H9 (cell line): ENCODE results near the gene FSCB. TPM values are rescaled to one million over a fixed set of nuclear protein-coding genes. Genes with fewer than 3 reads are reported as not detected.

Source experiments
- DNase-seq: peaks from one replicate; pipeline ENCODE4 v3.0.0-alpha.2; 2017
- H2AFZ ChIP-seq: one replicate; pipeline ENCODE4 v1.6.1; 2013; ENCODE audit warnings: mild to moderate bottlenecking, low read length, control low read depth, moderate library complexity
- H2AK5ac ChIP-seq: 2 replicates; pipeline ENCODE4 v1.6.1; 2013; ENCODE audit warnings: low read length, control low read depth, mixed read lengths; ENCODE audit not compliant: insufficient read length
- H2BK120ac ChIP-seq: one replicate; pipeline ENCODE4 v1.6.1; 2013; ENCODE audit warnings: low read depth, mild to moderate bottlenecking, low read length, control low read depth, inconsistent platforms; ENCODE audit not compliant: poor library complexity, severe bottlenecking
- H2BK12ac ChIP-seq: 2 replicates; pipeline ENCODE4 v1.6.1; 2013; ENCODE audit warnings: low read length, control low read depth, mixed read lengths, low read depth; ENCODE audit not compliant: insufficient read length
- H2BK15ac ChIP-seq: 2 replicates; pipeline ENCODE4 v1.6.1; 2013; ENCODE audit warnings: low read depth, low read length, control low read depth
- H2BK20ac ChIP-seq: one replicate; pipeline ENCODE4 v1.6.1; 2013; ENCODE audit warnings: low read depth, mild to moderate bottlenecking, low read length, control low read depth, inconsistent platforms; ENCODE audit not compliant: poor library complexity, severe bottlenecking
- H2BK5ac ChIP-seq: 2 replicates; pipeline ENCODE4 v1.6.1; 2013; ENCODE audit warnings: low read length, control low read depth, mixed read lengths; ENCODE audit not compliant: insufficient read length
- H3K14ac ChIP-seq: 2 replicates; pipeline ENCODE4 v1.6.1; 2013; ENCODE audit warnings: low read length, control low read depth; ENCODE audit not compliant: insufficient read depth
- H3K18ac ChIP-seq: 2 replicates; pipeline ENCODE4 v1.6.1; 2013; ENCODE audit warnings: low read depth, mild to moderate bottlenecking, mixed read lengths, low read length, control low read depth; ENCODE audit not compliant: insufficient read length
- H3K23ac ChIP-seq: 2 replicates; pipeline ENCODE4 v1.6.1; 2013; ENCODE audit warnings: low read length, control low read depth, mixed read lengths, low read depth; ENCODE audit not compliant: insufficient read length
- H3K23me2 ChIP-seq: 2 replicates; pipeline ENCODE4 v1.6.1; 2013; ENCODE audit warnings: low read depth, mild to moderate bottlenecking, mixed read lengths, low read length, control low read depth; ENCODE audit not compliant: insufficient read length, poor library complexity, severe bottlenecking
- H3K27ac ChIP-seq: 2 replicates; pipeline ENCODE4 v1.5.1; 2013; ENCODE audit warnings: low read length, control low read depth, mixed read lengths, low read depth; ENCODE audit not compliant: insufficient read length
- H3K27me3 ChIP-seq: 2 replicates; pipeline ENCODE4 v1.6.1; 2013; ENCODE audit warnings: low read length, control low read depth, inconsistent platforms; ENCODE audit not compliant: insufficient read depth
- H3K4ac ChIP-seq: 2 replicates; pipeline ENCODE4 v1.6.1; 2013; ENCODE audit warnings: low read depth, mild to moderate bottlenecking, control low read depth, inconsistent platforms, low read length, moderate library complexity
- H3K4me1 ChIP-seq: 2 replicates; pipeline ENCODE4 v1.6.1; 2013; ENCODE audit warnings: low read length, control low read depth, inconsistent platforms; ENCODE audit not compliant: insufficient read depth
- H3K4me2 ChIP-seq: 2 replicates; pipeline ENCODE4 v1.6.1; 2013; ENCODE audit warnings: low read length, control low read depth, mixed read lengths; ENCODE audit not compliant: insufficient read length, insufficient read depth
- H3K56ac ChIP-seq: 2 replicates; pipeline ENCODE4 v1.6.1; 2013; ENCODE audit warnings: low read depth, mild to moderate bottlenecking, mixed read lengths, low read length, control low read depth; ENCODE audit not compliant: insufficient read length
- H3K79me1 ChIP-seq: 2 replicates; pipeline ENCODE4 v1.6.1; 2013; ENCODE audit warnings: low read depth, mild to moderate bottlenecking, moderate library complexity, low read length, control low read depth, inconsistent platforms; ENCODE audit not compliant: insufficient read depth, poor library complexity, severe bottlenecking
- H3K79me2 ChIP-seq: 2 replicates; pipeline ENCODE4 v1.6.1; 2013; ENCODE audit warnings: low read length, control low read depth, inconsistent platforms; ENCODE audit not compliant: insufficient read depth
- H3K9ac ChIP-seq: 2 replicates; pipeline ENCODE4 v1.6.1; 2013; ENCODE audit warnings: low read length, control low read depth, mixed read lengths; ENCODE audit not compliant: insufficient read length; ENCODE audit errors: extremely low read depth
- H3K9me3 ChIP-seq: one replicate; pipeline ENCODE4 v1.6.1; 2013; ENCODE audit warnings: low read depth, low read length, inconsistent platforms; ENCODE audit not compliant: control insufficient read depth
- H3T11ph ChIP-seq: one replicate; pipeline ENCODE4 v1.6.1; 2013; ENCODE audit warnings: mild to moderate bottlenecking, low read length, control low read depth, inconsistent platforms
- H4K20me1 ChIP-seq: one replicate; pipeline ENCODE4 v1.6.1; 2013; ENCODE audit not compliant: control insufficient read depth, insufficient read length, insufficient read depth
- H4K5ac ChIP-seq: 2 replicates; pipeline ENCODE4 v1.6.1; 2013; ENCODE audit warnings: low read depth, mild to moderate bottlenecking, mixed read lengths, low read length, control low read depth; ENCODE audit not compliant: insufficient read length
- H4K8ac ChIP-seq: replicated peaks from 2 replicates; pipeline ENCODE4 v1.6.1; 2013; ENCODE audit warnings: low read length, control low read depth, mixed read lengths, low read depth; ENCODE audit not compliant: insufficient read length
- H4K91ac ChIP-seq: 2 replicates; pipeline ENCODE4 v1.6.1; 2013; ENCODE audit warnings: low read depth, mild to moderate bottlenecking, moderate library complexity, mixed read lengths, low read length, control low read depth; ENCODE audit not compliant: insufficient read length
- H3K27ac Mint-ChIP-seq, 3 experiments: 2 replicates in 2 of 3; 3 replicates in 1 of 3; pipeline ENCODE4 v1.8.0; 2020 to 2021; ENCODE audit warnings: mixed read lengths in 3 of 3, mild to moderate bottlenecking in 1 of 3, moderate library complexity in 1 of 3
- H3K27me3 Mint-ChIP-seq: 2 replicates; pipeline ENCODE4 v1.8.0; 2021; ENCODE audit warnings: low read depth, mild to moderate bottlenecking, moderate library complexity, mixed read lengths
- H3K36me3 Mint-ChIP-seq, 3 experiments: 2 replicates in 2 of 3; 3 replicates in 1 of 3; pipeline ENCODE4 v1.8.0; 2020 to 2021; ENCODE audit warnings: low read depth in 3 of 3, mixed read lengths in 3 of 3; ENCODE audit not compliant: insufficient read depth in 1 of 3
- H3K4me1 Mint-ChIP-seq, 2 experiments: 2 replicates each; pipeline ENCODE4 v1.8.0; 2020; ENCODE audit warnings: mixed read lengths in 2 of 2
- H3K4me3 Mint-ChIP-seq, 2 experiments: 2 replicates in 1 of 2; 3 replicates in 1 of 2; pipeline ENCODE4 v1.8.0; 2020 to 2021; ENCODE audit warnings: mild to moderate bottlenecking in 2 of 2, mixed read lengths in 2 of 2, moderate library complexity in 1 of 2
- H3K9me3 Mint-ChIP-seq, 2 experiments: 2 replicates in 1 of 2; 3 replicates in 1 of 2; pipeline ENCODE4 v1.8.0; 2020; ENCODE audit warnings: mild to moderate bottlenecking in 2 of 2, mixed read lengths in 2 of 2, moderate library complexity in 1 of 2
- WGBS: extraction: QIAGEN DNeasy Blood & Tissue Kit; methylation state at CpG from one replicate; pipeline ENCODE4 v1.1.7; 2013; ENCODE audit warnings: missing lambda C conversion rate, low lambda C conversion rate, mixed read lengths; ENCODE audit not compliant: insufficient read length; ENCODE audit errors: extremely low coverage; 5-methylcytosine and 5-hydroxymethylcytosine counted together
- total RNA-seq: library from RNA; stranded (reverse); gene quantifications from 2 replicates; pipeline ENCODE4 v1.2.1, GENCODE V29; 2021
- TF ChIP-seq, protein P1 (sequence below): fragments of 200-600 bp; sonication (generic); conservative IDR thresholded peaks from 3 replicates; pipeline ENCODE4 v1.8.0; 2021; ENCODE audit warnings: antibody characterized with exemption, mild to moderate bottlenecking

FSCB gene
- total RNA-seq, 1 experiment from 2014 or later = not detected

DNA sequence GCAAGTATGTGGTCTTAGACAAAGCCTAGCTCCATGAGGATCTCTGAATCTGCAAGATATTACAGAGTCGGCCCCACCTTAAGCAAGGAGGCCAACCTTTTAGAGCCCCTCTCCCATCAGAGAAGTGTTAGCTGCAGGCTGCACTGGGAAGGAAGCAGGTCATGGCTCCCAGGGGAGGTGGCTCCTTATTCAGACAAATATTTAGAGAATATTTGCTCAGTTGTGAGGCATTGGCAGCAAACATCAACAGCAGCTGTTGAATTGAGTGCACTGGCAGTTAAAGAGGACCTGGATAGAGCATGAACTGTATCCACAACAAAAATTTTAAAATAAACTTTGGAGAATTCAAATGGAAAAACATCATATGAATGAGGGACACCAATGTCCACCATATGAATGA, 44.7 kb downstream of the FSCB start:
- no peak overlapping the region for H2AFZ ChIP-seq
- no peak overlapping the region for H3K4ac ChIP-seq
- H3T11ph ChIP-seq = no peak overlapping the region
- H3K9ac ChIP-seq = no peak overlapping the region
- Mint-ChIP-seq H3K4me3 (no peak overlapping the region), H3K27me3 (no peaks in the 10 kb centered on the region), H3K4me1 (peaks cover 0 to 6% of the 10 kb centered on the region in 2 experiments; a peak in 2 of 4 replicates), H3K36me3 (peaks cover 0 to 5% (median 0%) of the 10 kb centered on the region in 3 experiments; a peak in 3 of 7 replicates), H3K27ac (no peak overlapping the region; a peak in 1 of 7 replicates), H3K9me3 (peaks cover 6% of the 10 kb centered on the region in 2 experiments; a peak in 4 of 5 replicates)
- H2BK5ac ChIP-seq = no peak overlapping the region
- DNase-seq = no peak
- H3K27me3 ChIP-seq = no peaks in the 10 kb centered on the region
- no peak overlapping the region for H2BK15ac ChIP-seq
- H2BK120ac ChIP-seq = no peak overlapping the region
- H3K79me1 ChIP-seq = no peaks in the 10 kb centered on the region
- no peak overlapping the region for H3K18ac ChIP-seq
- no peak overlapping the region for H2BK20ac ChIP-seq
- H3K56ac ChIP-seq = no peak overlapping the region
- no peak overlapping the region for H4K91ac ChIP-seq
- H3K79me2 ChIP-seq = no peaks in the 10 kb centered on the region
- no peaks in the 10 kb centered on the region for H4K20me1 ChIP-seq
- TF ChIP-seq, protein P1, sequence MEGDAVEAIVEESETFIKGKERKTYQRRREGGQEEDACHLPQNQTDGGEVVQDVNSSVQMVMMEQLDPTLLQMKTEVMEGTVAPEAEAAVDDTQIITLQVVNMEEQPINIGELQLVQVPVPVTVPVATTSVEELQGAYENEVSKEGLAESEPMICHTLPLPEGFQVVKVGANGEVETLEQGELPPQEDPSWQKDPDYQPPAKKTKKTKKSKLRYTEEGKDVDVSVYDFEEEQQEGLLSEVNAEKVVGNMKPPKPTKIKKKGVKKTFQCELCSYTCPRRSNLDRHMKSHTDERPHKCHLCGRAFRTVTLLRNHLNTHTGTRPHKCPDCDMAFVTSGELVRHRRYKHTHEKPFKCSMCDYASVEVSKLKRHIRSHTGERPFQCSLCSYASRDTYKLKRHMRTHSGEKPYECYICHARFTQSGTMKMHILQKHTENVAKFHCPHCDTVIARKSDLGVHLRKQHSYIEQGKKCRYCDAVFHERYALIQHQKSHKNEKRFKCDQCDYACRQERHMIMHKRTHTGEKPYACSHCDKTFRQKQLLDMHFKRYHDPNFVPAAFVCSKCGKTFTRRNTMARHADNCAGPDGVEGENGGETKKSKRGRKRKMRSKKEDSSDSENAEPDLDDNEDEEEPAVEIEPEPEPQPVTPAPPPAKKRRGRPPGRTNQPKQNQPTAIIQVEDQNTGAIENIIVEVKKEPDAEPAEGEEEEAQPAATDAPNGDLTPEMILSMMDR = no peak
- no peak overlapping the region for H2BK12ac ChIP-seq
- H3K23me2 ChIP-seq = no peaks in the 10 kb centered on the region
- H3K14ac ChIP-seq = no peak overlapping the region
- H3K9me3 ChIP-seq = no peaks in the 10 kb centered on the region
- no peak overlapping the region for H4K8ac ChIP-seq
- H3K27ac ChIP-seq = no peak overlapping the region
- no peaks in the 10 kb centered on the region for H3K4me1 ChIP-seq
- H2AK5ac ChIP-seq = no peak overlapping the region
- H3K4me2 ChIP-seq = no peak overlapping the region
- H3K23ac ChIP-seq = no peak overlapping the region
- no CpG with 5 or more reads among the region's 1 CpG for WGBS
- no peak overlapping the region for H4K5ac ChIP-seq
